Adrenal gland (tissue), 12 donors: ENCODE results near the gene FRMD1. TPM values are rescaled to one million over a fixed set of nuclear protein-coding genes. Genes with fewer than 3 reads are reported as not detected.

ENCODE experiments used
- DNase-seq, 7 donors: peaks; one replicate each; pipeline ENCODE4 v3.0.0-alpha.2; 2019 to 2020
- H3K27ac ChIP-seq, 5 donors: fragments of 200-600 bp; sonication (generic) in 4 of 5; 1 replicate in 3 of 5; 2 replicates in 2 of 5; pipeline versions ENCODE4 v1.5.1 to v1.8.0; 2016 to 2020; ENCODE audit warnings: mild to moderate bottlenecking in 1 of 5
- H3K27me3 ChIP-seq: fragments of 200-600 bp; 2 replicates; pipeline ENCODE4 v1.8.0; 2021
- H3K36me3 ChIP-seq, 2 donors: fragments of 200-600 bp; replicated peaks in 1 of 2; 1 replicate in 1 of 2; 2 replicates in 1 of 2; pipeline versions ENCODE4 v1.5.1 to v1.8.0; 2018 to 2022
- H3K4me1 ChIP-seq, 2 donors: fragments of 200-600 bp; replicated peaks in 1 of 2; 1 replicate in 1 of 2; 2 replicates in 1 of 2; pipeline versions ENCODE4 v1.5.1 to v1.8.0; 2018 to 2021
- H3K4me3 ChIP-seq, 4 donors: fragments of 200-600 bp; sonication (generic) in 3 of 4; one replicate each; pipeline ENCODE4 v1.5.1; 2016 to 2018
- H3K9me3 ChIP-seq, 3 donors: fragments of 200-600 bp; sonication (generic) in 1 of 3; replicated peaks in 1 of 3; 1 replicate in 2 of 3; 2 replicates in 1 of 3; pipeline versions ENCODE4 v1.5.1 to v1.8.0; 2016 to 2021
- POLR2A ChIP-seq, 2 donors: fragments of 450-650 bp; IDR thresholded peaks; one replicate each; pipeline ENCODE4 v1.6.1; 2017; ENCODE audit warnings: antibody characterized with exemption in 2 of 2, mild to moderate bottlenecking in 2 of 2, moderate library complexity in 1 of 2
- WGBS, 4 donors: extraction: QIAGEN DNeasy Blood & Tissue Kit in 2 of 4; methylation state at CpG; one replicate each; pipeline versions ENCODE4 v1.1.5 to v1.1.7; 2013 to 2017; 5-methylcytosine and 5-hydroxymethylcytosine counted together
- intact Hi-C, 2 donors: fragments of 100-400 bp; cut with DNase I; formaldehyde crosslinking; loops; one replicate each; pipeline versions ENCODE4 v1.14.1 to v1.15.0; 2022 to 2023
- polyA plus RNA-seq, 3 donors: library from polyadenylated mRNA; stranded (reverse); fragments of 200-250 nt in 2 of 3; fragments of 350-450 nt in 1 of 3; fragmentation: Illumina TruSeq in 1 of 3; extraction: RNeasy Lipid Tissue Mini Kit (QIAGEN cat#74804) in 1 of 3; gene quantifications; one replicate each; pipeline ENCODE4 v1.2.3, GENCODE V29; 2013 to 2014
- total RNA-seq, 9 donors: library from RNA; depleted of rRNA in 4 of 9; stranded (reverse); fragments of >200 nt in 4 of 9; fragments of 120-200 nt in 1 of 9; fragmentation: NEBNext Ultra II Directional in 1 of 9; extraction: Animal tissue kit (Norgen Biotek cat#: 25700) in 1 of 9; gene quantifications; one replicate each; pipeline versions ENCODE4 v1.1.0 to v1.2.4, GENCODE V29; 2013 to 2023
- TF ChIP-seq, protein P1 (sequence below), 6 experiments: fragments of 450-650 bp in 4 of 6; fragments of 200-600 bp in 2 of 6; sonication (generic) in 1 of 6; IDR thresholded peaks; 1 replicate in 5 of 6; 2 replicates in 1 of 6; pipeline versions ENCODE4 v1.5.1 to v1.8.0; 2016 to 2021; ENCODE audit warnings: antibody characterized with exemption in 6 of 6, mild to moderate bottlenecking in 2 of 6, moderate library complexity in 1 of 6
- donor health status: healthy with polysubstance abuse.
- donor health status: Bipolar disorder and iron deficiency.
- donor health status: DM: yes; HTN: yes; CAD: no.
- donor health status: DM: no; HTN: no; CAD: no.
- donor health status: DM: no; HTN: no; CAD: no.
- donor health status: DM: yes; HTN: yes; CAD: no.

FRMD1 gene
- total and polyA plus RNA-seq, 12 donors: under 0.01 to 0.32 (median 0.14) TPM; not detected in 7

- H3K4me3 ChIP-seq: no peak overlapping the region
- H3K4me1 ChIP-seq: no peaks in the 10 kb centered on the region
- intact Hi-C loops: no loop called here
- TF ChIP-seq, protein P1, sequence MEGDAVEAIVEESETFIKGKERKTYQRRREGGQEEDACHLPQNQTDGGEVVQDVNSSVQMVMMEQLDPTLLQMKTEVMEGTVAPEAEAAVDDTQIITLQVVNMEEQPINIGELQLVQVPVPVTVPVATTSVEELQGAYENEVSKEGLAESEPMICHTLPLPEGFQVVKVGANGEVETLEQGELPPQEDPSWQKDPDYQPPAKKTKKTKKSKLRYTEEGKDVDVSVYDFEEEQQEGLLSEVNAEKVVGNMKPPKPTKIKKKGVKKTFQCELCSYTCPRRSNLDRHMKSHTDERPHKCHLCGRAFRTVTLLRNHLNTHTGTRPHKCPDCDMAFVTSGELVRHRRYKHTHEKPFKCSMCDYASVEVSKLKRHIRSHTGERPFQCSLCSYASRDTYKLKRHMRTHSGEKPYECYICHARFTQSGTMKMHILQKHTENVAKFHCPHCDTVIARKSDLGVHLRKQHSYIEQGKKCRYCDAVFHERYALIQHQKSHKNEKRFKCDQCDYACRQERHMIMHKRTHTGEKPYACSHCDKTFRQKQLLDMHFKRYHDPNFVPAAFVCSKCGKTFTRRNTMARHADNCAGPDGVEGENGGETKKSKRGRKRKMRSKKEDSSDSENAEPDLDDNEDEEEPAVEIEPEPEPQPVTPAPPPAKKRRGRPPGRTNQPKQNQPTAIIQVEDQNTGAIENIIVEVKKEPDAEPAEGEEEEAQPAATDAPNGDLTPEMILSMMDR (IDR thresholded peaks at IDR 0.05): no peak
- no peak for TF ChIP-seq POLR2A (IDR thresholded peaks at IDR 0.05)
- H3K27me3 ChIP-seq: no peaks in the 10 kb centered on the region
- 39 to 75% (median 62%) methylated on average over 8 to 18 of the region's 18 CpGs for WGBS, 4 donors
- H3K27ac ChIP-seq: no peak overlapping the region
- DNase-seq: peak in 3 of 7 donors; percentile 25 to 65 (median 45)
- no peaks in the 10 kb centered on the region for H3K36me3 ChIP-seq
- H3K9me3 ChIP-seq: no peaks in the 10 kb centered on the region
Observed at GRCh38 chr6:168054765-168055560, 24.0 kb downstream of the FRMD1 start.

GRCh38 chr6:168053957-168054471 is 25.0 kb downstream of the FRMD1 start:
- intact Hi-C loops: no loop called here
- WGBS, 4 donors: 88 to 95% (median 94%) methylated on average over 13 to 14 of the region's 14 CpGs; no CpG with 5 or more reads in 1 of the 4 donors
- TF ChIP-seq, protein P1 (IDR thresholded peaks at IDR 0.05): no peak
- no peak for TF ChIP-seq POLR2A (IDR thresholded peaks at IDR 0.05)

DNA sequence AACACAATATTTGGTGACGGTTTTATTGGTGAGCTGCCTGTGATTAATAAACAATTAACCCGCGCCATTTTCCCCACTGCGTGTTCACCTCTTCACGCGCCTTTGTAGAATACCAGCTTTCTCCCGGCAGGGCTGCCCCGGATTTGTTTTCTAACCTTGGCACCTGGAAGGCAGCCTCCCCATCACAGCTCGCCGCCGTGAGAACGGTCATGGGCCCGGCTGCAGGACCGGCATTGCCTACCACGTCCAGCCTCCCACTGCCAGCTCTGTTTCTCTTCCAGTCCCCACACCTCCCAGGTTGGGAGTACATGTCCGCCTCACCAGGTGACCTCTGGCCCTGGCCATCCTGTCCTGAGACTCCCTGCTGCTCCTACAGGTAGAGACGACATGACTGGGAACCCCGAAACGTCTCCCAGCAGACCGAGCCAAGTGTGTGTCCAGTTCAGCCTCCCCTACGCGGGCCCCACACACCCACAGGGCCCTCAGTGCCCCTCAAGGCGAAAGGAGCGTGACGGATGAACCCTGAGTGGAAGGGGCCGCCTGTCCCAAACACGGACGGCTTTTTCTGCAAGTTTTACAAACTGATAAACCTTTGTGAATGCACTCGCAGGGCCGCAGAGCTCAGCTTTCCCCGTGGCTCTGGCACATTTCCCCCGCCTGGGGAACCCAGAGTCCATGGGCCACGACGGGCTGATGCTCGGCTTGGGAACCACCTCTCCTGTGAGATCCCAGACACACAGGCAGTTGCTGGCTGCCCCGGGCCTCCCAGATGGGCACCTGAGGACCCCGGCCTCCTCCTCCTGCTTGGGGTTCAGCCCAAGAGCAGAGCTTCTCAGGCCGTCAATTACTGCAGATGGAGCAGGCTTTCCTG is 25.7 kb downstream of the FRMD1 start:
- H3K4me1 ChIP-seq: no peaks in the 10 kb centered on the region
- DNase-seq: no peak
- no peaks in the 10 kb centered on the region for H3K27me3 ChIP-seq
- intact Hi-C loops: no loop called here
- WGBS, 4 donors: 85 to 91% (median 88%) methylated on average over 29 to 38 of the region's 38 CpGs
- H3K36me3 ChIP-seq: no peaks in the 10 kb centered on the region
- TF ChIP-seq POLR2A (IDR thresholded peaks at IDR 0.05): no peak
- TF ChIP-seq, protein P1 (IDR thresholded peaks at IDR 0.05): no peak
- no peak overlapping the region for H3K4me3 ChIP-seq
- no peaks in the 10 kb centered on the region for H3K9me3 ChIP-seq
- no peak overlapping the region for H3K27ac ChIP-seq

More at GRCh38 chr6:168053957-168054471, 25.0 kb downstream of the FRMD1 start:
- Histone ChIP-seq H3K4me3 (no peak overlapping the region), H3K4me1 (no peaks in the 10 kb centered on the region), H3K36me3 (no peaks in the 10 kb centered on the region), H3K27me3 (no peaks in the 10 kb centered on the region), H3K27ac (no peak overlapping the region), H3K9me3 (no peaks in the 10 kb centered on the region)
- no peak for DNase-seq

GRCh38 chr6:168052291-168052891 is 26.6 kb downstream of the FRMD1 start:
- DNase-seq: no peak
- Histone ChIP-seq H3K27me3 (no peaks in the 10 kb centered on the region), H3K4me1 (no peaks in the 10 kb centered on the region), H3K4me3 (no peak overlapping the region), H3K9me3 (no peaks in the 10 kb centered on the region), H3K27ac (no peak overlapping the region), H3K36me3 (no peaks in the 10 kb centered on the region)
- WGBS, 4 donors: 94 to 98% (median 95%) methylated on average over 8 to 26 of the region's 26 CpGs
- TF ChIP-seq POLR2A (IDR thresholded peaks at IDR 0.05): no peak
- TF ChIP-seq, protein P1 (IDR thresholded peaks at IDR 0.05): no peak
- intact Hi-C loops: no loop called here
